ENCODE data around the gene IQCB1. TPM values are rescaled to one million over a fixed set of nuclear protein-coding genes. Genes with fewer than 3 reads are reported as not detected.

IQCB1 gene
- total RNA-seq, 4 donors from 2014 or later: 15.7 to 30.0 (median 21.8) TPM

- 80 to 83% methylated on average over 15 of the region's 15 CpGs for WGBS, 2 donors
- no peak overlapping the region for H3K27ac ChIP-seq
- H3K4me3 ChIP-seq: no peak overlapping the region
- no peaks in the 10 kb centered on the region for H3K36me3 ChIP-seq
- DNase-seq (ENCODE audit: low spot score in 2 of 2): no peak
- no peaks in the 10 kb centered on the region for H3K4me1 ChIP-seq
- H3K27me3 ChIP-seq: no peaks in the 10 kb centered on the region
- no peaks in the 10 kb centered on the region for H3K9me3 ChIP-seq
- TF ChIP-seq POLR2A (IDR thresholded peaks at IDR 0.05): no peak
- no peak for TF ChIP-seq EP300 (IDR thresholded peaks at IDR 0.05)
- TF ChIP-seq CTCF (IDR thresholded peaks at IDR 0.05): no peak
Observed at GRCh38 chr3:121757812-121758545, 76.9 kb downstream of the IQCB1 start.

GRCh38 chr3:121757087-121757811 is 77.6 kb downstream of the IQCB1 start:
- no peaks in the 10 kb centered on the region for H3K27me3 ChIP-seq
- no peaks in the 10 kb centered on the region for H3K4me1 ChIP-seq
- no peak overlapping the region for H3K27ac ChIP-seq
- H3K9me3 ChIP-seq: no peaks in the 10 kb centered on the region
- TF ChIP-seq CTCF (IDR thresholded peaks at IDR 0.05): no peak
- no peak for TF ChIP-seq POLR2A (IDR thresholded peaks at IDR 0.05)
- no peak for TF ChIP-seq EP300 (IDR thresholded peaks at IDR 0.05)
- WGBS, 2 donors: 83 to 85% methylated on average over 4 of the region's 4 CpGs
- no peaks in the 10 kb centered on the region for H3K36me3 ChIP-seq
- no peak overlapping the region for H3K4me3 ChIP-seq
- DNase-seq (ENCODE audit: low spot score in 2 of 2): no peak

GRCh38 chr3:121752772-121753171 is 82.1 kb downstream of the IQCB1 start:
- WGBS, 2 donors: 28 to 31% methylated on average over 1 of the region's 1 CpG
- H3K27ac ChIP-seq: no peak overlapping the region
- no peak for DNase-seq (ENCODE audit: low spot score in 2 of 2)

GRCh38 chr3:121752261-121752660 is 82.6 kb downstream of the IQCB1 start:
- 77 to 83% methylated on average over 1 of the region's 1 CpG for WGBS, 2 donors
- no peaks in the 10 kb centered on the region for H3K36me3 ChIP-seq
- H3K27ac ChIP-seq: no peak overlapping the region
- no peaks in the 10 kb centered on the region for H3K27me3 ChIP-seq
- peaks cover 0 to 25% (median 15%) of the 10 kb centered on the region in 4 donors for H3K4me1 ChIP-seq
- DNase-seq (ENCODE audit: low spot score in 2 of 2): no peak
- no peaks in the 10 kb centered on the region for H3K9me3 ChIP-seq
- no peak overlapping the region for H3K4me3 ChIP-seq
- TF ChIP-seq CTCF (IDR thresholded peaks at IDR 0.05) (no peak), EP300 (IDR thresholded peaks at IDR 0.05) (no peak), POLR2A (IDR thresholded peaks at IDR 0.05) (no peak)

More at GRCh38 chr3:121752772-121753171, 82.1 kb downstream of the IQCB1 start:
- TF ChIP-seq CTCF (IDR thresholded peaks at IDR 0.05): no peak
- no peak for TF ChIP-seq EP300 (IDR thresholded peaks at IDR 0.05)
- TF ChIP-seq POLR2A (IDR thresholded peaks at IDR 0.05): no peak
- Histone ChIP-seq H3K4me1 (peaks cover 0 to 20% (median 10%) of the 10 kb centered on the region in 4 donors), H3K36me3 (no peaks in the 10 kb centered on the region), H3K4me3 (no peak overlapping the region), H3K9me3 (no peaks in the 10 kb centered on the region), H3K27me3 (no peaks in the 10 kb centered on the region)

- Histone ChIP-seq H3K4me1 (peaks cover 0 to 41% (median 15%) of the 10 kb centered on the region in 4 donors), H3K27ac (peak overlapping the region in 3 of 4 donors; percentile 57 to 94 (median 88)), H3K9me3 (no peaks in the 10 kb centered on the region), H3K27me3 (no peaks in the 10 kb centered on the region), H3K36me3 (no peaks in the 10 kb centered on the region), H3K4me3 (peak overlapping the region; percentile 36 to 92 (median 79))
- no peak for DNase-seq (ENCODE audit: low spot score in 2 of 2)
- TF ChIP-seq CTCF (IDR thresholded peaks at IDR 0.05) (no peak), POLR2A (IDR thresholded peaks at IDR 0.05) (no peak), EP300 (IDR thresholded peaks at IDR 0.05) (no peak)
- 2% methylated on average over 9 of the region's 9 CpGs for WGBS, 2 donors
Observed at GRCh38 chr3:121750087-121750415, 84.8 kb downstream of the IQCB1 start.
